GM12873 (cell line): Measurements from ENCODE around the gene HEXD.

Experiments
- TF ChIP-seq, protein P1 (sequence below): IDR thresholded peaks from 2 replicates; pipeline ENCODE4 v1.5.1; 2012; ENCODE audit warnings: low read depth, mild to moderate bottlenecking, moderate library complexity, low read length, control low read depth; ENCODE audit not compliant: insufficient read depth; ENCODE audit errors: missing control alignments

Gene HEXD

DNA sequence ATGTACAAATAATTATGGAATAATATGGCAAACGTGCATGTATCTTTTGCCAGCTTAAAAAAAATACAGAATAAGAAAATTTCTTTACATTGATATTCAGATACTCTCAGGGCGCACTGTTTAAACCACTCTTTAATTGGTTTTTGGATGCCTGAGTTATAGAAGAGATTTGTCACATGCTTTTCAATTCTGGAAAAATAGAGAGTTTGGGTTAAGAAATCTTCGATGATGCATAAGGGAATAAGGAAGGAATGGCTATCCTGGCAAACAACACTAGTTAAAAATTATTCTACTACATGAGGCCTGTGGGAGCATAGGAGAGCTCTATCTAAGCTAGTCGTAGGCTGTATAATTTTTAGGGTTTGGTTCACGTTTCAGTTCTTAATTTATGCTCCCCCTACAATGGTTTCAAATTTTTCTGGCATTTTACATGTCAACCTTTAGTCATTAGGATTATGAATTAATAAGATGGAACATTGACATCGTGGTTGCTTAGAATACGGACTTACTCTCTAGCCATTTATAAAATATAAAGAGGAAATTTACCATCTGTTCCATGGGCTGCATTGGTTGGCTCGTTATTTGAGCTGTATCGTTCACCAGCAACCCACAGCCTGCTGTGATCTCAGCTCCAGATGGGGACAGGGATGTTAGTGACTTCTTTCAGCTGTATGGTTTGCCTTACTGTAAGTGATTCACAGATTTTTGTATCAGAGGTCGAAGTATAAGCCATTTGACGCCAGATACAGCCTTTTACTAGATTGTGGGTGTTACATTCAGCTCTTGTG, 56.3 kb downstream of the HEXD start:
- TF ChIP-seq, protein P1, sequence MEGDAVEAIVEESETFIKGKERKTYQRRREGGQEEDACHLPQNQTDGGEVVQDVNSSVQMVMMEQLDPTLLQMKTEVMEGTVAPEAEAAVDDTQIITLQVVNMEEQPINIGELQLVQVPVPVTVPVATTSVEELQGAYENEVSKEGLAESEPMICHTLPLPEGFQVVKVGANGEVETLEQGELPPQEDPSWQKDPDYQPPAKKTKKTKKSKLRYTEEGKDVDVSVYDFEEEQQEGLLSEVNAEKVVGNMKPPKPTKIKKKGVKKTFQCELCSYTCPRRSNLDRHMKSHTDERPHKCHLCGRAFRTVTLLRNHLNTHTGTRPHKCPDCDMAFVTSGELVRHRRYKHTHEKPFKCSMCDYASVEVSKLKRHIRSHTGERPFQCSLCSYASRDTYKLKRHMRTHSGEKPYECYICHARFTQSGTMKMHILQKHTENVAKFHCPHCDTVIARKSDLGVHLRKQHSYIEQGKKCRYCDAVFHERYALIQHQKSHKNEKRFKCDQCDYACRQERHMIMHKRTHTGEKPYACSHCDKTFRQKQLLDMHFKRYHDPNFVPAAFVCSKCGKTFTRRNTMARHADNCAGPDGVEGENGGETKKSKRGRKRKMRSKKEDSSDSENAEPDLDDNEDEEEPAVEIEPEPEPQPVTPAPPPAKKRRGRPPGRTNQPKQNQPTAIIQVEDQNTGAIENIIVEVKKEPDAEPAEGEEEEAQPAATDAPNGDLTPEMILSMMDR, result no peak

DNA sequence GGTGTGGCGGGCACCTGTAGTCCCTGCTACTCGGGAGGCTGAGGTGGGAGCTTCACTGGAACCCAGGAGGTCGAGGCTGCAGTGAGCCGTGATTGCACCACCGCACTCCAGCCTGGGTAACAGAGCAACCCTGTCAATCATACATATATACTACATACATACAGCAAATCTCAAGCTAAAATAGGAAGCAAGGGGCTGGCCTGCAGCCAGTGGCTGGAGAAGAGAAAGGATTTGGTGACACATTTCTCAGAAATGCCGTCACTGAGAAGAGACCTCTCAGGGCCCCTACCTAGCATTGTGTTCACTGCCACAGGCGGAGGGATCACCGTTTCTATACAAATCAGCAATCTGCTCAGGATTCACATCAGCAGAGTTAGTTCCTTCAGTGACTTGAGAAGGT, 57.3 kb downstream of the HEXD start:
- TF ChIP-seq, protein P1, result no peak

DNA sequence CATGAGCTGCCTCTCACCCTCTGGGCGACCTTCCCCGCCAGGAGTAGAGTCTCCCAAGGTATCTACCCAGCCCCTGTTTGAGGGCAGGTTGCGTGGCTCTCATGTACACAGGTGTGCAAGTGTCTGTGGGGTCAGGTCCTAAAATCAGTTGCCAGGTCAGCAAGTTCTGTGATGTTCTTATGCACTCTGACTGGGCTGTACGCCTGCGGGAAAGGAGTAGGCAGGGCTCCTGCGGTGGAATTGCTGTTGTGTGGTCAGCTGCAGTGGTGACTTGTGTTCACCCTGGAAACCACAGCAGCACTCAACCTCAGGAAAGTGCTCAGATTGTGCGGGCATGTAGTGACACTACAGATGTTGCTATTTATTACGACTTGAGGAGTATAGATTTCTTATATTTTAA, 59.8 kb downstream of the HEXD start:
- TF ChIP-seq, protein P1, result no peak

DNA sequence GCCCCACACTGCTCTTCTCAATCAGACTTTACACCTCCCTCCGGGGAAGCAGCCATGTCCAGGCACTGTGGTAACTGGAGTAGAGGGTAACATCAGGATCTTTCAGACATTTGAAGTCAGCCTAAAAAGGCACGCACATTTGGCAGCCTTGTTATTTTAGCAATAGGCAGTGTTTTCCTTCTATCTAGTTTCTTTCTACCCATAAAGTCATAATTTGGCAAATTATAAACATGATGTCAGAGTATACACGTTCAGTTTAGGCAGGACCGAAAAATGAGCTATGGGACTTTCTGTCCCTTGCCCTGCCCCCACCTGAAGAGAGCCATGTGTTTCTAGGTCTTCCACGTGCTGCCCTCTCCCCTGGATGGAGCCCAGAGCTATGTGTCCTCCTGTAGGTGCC, 61.5 kb downstream of the HEXD start:
- TF ChIP-seq, protein P1, result no peak

DNA sequence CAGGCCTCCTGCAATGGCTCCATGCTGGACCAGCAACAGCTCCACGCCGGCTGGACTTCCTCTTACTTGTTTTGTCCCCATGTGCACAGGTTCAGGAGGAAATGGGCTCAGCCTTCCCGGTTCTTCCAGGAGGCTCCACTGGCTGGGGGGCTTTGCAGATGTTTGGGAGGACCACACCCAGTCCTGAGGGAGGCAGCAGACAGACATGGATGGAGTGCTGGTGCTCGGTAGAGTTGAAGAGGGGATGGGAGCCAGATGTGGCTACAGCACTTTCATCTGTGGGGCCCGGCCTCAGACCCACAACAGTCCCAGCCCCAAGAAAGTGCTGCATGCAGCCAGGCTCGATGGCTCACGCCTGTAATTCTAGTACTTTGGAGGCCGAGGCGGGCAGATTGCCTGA, 62.2 kb downstream of the HEXD start:
- TF ChIP-seq, protein P1, result no peak

DNA sequence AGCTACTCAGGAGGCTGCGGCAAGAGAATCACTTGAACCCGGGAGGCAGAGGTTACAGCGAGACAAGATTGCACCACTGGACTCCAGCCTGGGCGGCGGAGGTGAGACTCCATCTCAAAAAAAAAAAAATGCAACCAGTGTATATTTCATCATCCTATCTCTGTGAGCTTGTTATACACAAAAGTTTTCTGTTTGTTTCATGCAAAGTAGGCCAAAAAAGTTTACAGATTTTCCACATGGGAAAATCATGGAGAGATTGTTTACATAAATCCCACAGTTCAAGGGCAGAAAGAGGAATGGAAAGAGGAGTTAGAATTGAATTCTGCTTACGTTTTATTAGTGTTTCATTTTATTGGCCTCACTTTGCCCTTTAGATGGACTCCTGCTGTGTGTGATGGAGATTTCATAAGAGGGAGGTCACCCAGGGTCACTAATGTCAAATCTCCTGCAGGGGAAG, 65.1 kb downstream of the HEXD start:
- TF ChIP-seq, protein P1, result no peak

DNA sequence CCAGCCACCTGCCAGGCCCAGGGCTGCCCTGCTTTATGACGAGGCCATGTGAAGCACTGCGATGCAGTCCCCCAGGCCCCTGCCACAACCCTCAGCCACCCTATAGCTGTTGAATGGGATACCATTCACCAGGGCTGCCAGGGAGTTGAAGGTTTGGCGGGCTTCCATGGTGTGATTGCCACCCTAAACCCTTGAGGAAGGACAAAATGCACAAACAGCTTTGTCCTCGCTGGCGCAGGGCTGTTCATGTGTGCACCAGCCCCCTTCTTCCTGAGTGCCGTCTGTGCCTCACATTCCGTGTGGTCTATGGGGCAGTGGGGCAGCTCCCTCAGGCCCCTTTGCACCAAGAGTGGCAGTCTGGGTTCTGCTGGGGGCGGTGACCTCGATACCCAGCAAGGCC, 65.7 kb downstream of the HEXD start:
- TF ChIP-seq, protein P1, result no peak
